ENCODE results near the gene FAM53A. TPM values are rescaled to one million over a fixed set of nuclear protein-coding genes. Genes with fewer than 3 reads are reported as not detected.

The FAM53A gene
- total and polyA plus RNA-seq, 2 of the 4 experiments (the other 2 are of a cell fraction) = 2.0 to 3.1 TPM

GRCh38 chr4:1714303-1715001 is 30.3 kb upstream of the FAM53A start:
- BruUV-seq (replicated peaks) = no TSS peak
- intact Hi-C loops (cut with micrococcal nuclease) = no loop called here
- DNase-seq (no peak), ATAC-seq (ENCODE audit: low read depth) (no peak)
- Histone ChIP-seq H4K20me1 (ENCODE audit: insufficient read depth, low read length) (peaks cover 29% of the 10 kb centered on the region), H3K9me3 (ENCODE audit: control insufficient read depth, insufficient read depth, low read length) (no peaks in the 10 kb centered on the region), H4K91ac (ENCODE audit: insufficient read depth, low read depth, low read length) (no peak overlapping the region), H2AK9ac (replicated peaks; ENCODE audit: low read depth, low read length, poor library complexity) (no peak overlapping the region), H2AFZ (replicated peaks; ENCODE audit: low read length, poor library complexity) (no peak overlapping the region), H3K56ac (ENCODE audit: extremely low read depth, insufficient read depth, low read length) (no peak overlapping the region), H3K4ac (ENCODE audit: low read depth, low read length) (no peak overlapping the region), H3K18ac (ENCODE audit: low read depth, low read length) (no peak overlapping the region), H3K14ac (replicated peaks; ENCODE audit: low read depth, low read length) (no peak overlapping the region), H3K9ac (ENCODE audit: low read depth, low read length) (no peak overlapping the region), H3K4me3 (ENCODE audit: insufficient read depth, low read depth, low read length) (no peak overlapping the region), H2AK5ac (ENCODE audit: low read depth, low read length) (no peak overlapping the region), H3K9me1 (ENCODE audit: insufficient read depth, low read length) (peaks cover 10% of the 10 kb centered on the region; the same call in 1 of the 2 replicates), H3K79me1 (ENCODE audit: low read depth in 1 of 2, low read length in 2 of 2) (peaks cover 26 to 82% of the 10 kb centered on the region in 2 experiments), H3K23ac (ENCODE audit: low read depth, low read length) (no peak overlapping the region), H3K4me1 (ENCODE audit: control insufficient read depth, insufficient read depth, low read length) (peaks cover 10% of the 10 kb centered on the region), H4K8ac (ENCODE audit: low read depth in 2 of 2, low read length in 2 of 2) (no peak overlapping the region), H2BK15ac (ENCODE audit: low read depth, low read length) (no peak overlapping the region), H2BK20ac (ENCODE audit: low read depth, low read length) (no peak overlapping the region), H4K5ac (ENCODE audit: low read depth, low read length) (no peak overlapping the region), H3K36me3 (ENCODE audit: control insufficient read depth, insufficient read depth, low read length) (peaks cover 17% of the 10 kb centered on the region), H3K27ac (ENCODE audit: insufficient read depth, low read length) (no peak overlapping the region), H3K4me2 (ENCODE audit: low read depth, low read length) (no peak overlapping the region), H3K27me3 (ENCODE audit: control insufficient read depth, insufficient read depth, low read length) (no peaks in the 10 kb centered on the region), H2BK5ac (ENCODE audit: low read depth, low read length, poor library complexity, severe bottlenecking) (no peak overlapping the region), H2BK120ac (ENCODE audit: low read depth, low read length) (no peak overlapping the region)
- no peak for TF ChIP-seq CHD1 (IDR thresholded peaks at IDR 0.05; ENCODE audit: low read depth, low read length)
- no peak for TF ChIP-seq BHLHE40 (IDR thresholded peaks at IDR 0.05; ENCODE audit: low read depth, low read length)
- in situ Hi-C loops (cut with MboI; ENCODE audit: low sequenced_read_pairs) = no loop called here
- CTCF ChIA-PET = no interaction called here
- dilution Hi-C loops (cut with HindIII; ENCODE audit: low sequenced_read_pairs, unreplicated experiment) = no loop called here
- POLR2A ChIA-PET (ENCODE audit: unreplicated experiment) = no interaction called here
- 70% methylated on average over 4 of the region's 9 CpGs; no CpG with 5 or more reads in 1 of the 2 experiments for WGBS, 2 experiments (ENCODE audit: extremely low coverage in 2 of 2, insufficient read length in 1 of 2)
